GM18511 (cell line): ENCODE data around the gene LRIT3.
"Not testable (repeated sequence)": the region's sequence is repeated elsewhere in the genome, so short reads cannot be mapped to it uniquely, and the experiment has no call there.

Source experiments
- ATAC-seq: cut with Tn5 transposase; IDR thresholded peaks from one replicate; pipeline ENCODE4 v1.9.1; 2021; ENCODE audit warnings: mild to moderate bottlenecking, moderate library complexity; ENCODE audit not compliant: unreplicated experiment

LRIT3 gene

DNA sequence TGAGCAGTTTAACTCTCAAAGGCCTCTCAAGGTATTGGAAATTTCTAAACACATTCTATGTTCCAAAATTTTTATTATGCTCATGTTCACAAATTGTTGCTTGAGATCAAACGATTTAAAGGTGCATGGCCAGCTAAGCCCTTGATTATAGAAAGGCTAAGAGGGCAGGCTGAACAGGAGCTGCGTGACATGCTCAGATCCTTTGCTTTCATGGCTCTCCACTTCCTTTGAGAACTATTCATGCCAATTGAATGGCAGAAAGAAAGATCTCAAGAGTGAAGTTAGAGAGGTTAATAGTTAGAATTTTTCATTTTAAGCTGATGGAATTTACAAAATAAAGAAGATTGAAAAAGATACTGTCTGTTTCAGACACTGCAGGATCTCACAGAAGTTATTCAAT, 594 bp downstream of the LRIT3 start:
- no peak for ATAC-seq

DNA sequence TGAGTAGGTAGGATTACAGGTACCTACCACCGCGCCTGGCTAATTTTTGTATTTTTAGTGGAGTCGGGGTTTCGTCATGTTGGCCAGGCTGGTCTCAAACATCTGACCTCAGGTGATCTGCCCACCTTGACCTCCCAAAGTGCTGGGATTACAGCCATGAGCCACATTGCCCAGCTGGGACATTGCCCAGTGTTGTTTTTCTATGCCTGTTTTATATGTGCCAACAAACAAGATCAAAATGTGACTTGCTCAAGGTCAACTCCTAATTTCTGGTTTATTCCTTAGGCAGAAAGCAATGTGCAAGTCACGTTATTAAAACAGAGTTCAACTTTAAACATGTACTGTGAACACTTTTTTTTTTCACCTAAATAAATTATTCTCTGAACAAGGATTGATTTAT, 2.7 kb downstream of the LRIT3 start:
- ATAC-seq, result no peak

DNA sequence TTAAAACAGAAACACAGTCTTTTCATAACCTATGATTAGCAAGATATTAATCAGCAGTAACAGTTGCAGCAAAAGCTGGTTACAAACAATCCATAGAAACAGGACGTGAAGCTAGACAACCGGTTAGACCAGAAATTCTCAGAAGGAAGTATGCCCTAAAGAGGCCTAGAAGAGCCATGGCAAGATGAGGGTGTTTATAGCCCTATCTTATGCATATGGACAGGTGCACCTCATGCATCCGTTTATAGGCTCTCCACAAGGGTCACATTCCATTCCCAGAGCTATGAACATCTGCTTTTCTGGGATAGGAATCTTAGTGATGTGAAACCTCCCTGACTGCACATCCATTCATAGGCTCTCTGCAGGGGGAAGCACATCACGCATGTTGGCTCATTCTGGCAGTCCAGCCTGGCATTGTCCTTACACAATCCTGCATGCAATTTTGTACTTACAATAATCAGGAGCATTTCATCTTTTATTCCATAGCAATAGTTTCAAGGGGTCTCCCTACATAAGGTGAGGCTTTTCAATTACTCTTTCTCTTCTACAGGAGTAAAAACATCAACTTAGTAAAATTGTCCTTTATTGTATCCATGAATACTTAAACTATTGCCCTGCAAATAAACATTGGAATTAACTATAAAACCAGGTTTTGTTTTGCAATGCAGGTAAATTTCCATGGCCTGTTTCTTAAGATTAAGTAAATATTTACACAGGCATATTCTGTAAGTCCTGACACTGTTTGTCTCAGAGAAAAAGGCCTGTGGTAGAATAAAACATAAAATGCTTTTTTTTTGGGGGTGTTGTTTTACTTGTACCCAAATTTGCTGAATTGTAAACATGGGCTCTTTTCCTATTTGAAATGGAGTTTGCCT, 11.8 kb downstream of the LRIT3 start:
- ATAC-seq, result not testable (repeated sequence)

DNA sequence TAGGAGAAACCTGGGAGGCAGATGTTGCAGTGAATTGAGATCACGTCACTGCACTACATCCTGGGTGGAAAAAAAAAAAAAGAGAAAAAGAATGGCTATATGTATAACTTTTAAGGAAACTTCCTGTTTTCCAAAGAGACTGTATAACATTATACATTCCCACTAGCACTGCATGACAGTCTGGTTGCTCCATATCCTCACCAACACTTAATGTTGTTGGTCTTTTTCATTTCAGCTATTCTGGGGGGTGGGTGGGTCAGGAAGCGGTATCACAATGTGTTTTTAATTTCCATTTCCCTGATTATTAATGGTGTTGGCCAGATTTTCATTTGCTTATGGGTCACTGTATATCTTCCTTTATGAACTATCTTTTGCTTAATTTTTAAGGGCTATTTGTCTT, 13.4 kb downstream of the LRIT3 start:
- ATAC-seq, result no peak

DNA sequence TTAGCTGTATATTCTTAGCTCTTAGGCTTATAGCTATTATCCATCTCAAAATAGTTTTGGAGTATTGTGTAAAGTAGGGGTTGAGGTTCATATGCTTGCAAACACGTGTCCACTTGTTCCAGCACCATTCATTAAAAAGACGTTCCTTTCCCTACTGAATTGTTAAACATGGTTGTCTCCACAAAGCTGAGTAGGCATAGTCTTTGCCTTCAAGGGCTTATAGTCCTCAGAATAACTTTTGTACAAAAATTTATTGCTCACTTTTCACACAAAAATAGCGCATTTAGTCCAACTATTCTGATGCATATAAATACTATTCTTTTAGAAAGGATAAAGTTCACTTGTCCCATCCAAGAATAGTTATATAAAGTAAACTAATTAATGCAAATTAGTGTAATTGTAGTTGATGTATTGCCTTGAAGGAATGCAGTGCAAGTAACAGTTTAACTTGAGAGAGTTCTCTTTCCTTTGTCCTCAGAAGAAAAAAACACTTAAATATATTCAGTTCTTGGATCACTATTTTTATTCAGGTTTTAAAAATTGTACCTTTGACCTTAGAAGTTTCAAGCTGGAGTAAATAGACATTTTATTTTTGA, 14.1 kb downstream of the LRIT3 start:
- no peak for ATAC-seq

DNA sequence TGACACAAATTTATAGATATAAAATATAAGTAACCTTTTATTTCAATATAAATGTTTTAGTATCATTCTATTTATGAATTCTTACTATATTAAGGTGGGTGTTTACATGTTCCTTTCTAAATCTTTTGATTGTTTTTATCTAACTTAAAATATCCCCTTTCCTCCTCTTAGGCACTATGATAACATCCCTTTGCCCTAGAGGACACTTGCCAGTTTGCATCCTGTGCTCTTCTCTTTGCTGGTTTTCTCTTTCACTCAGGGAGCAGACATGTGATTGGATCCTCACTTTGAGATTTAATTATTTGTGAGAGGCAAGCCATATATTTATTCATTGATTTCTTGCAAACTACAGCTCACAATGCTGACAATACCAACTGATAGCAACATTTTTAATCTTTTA, 16.2 kb downstream of the LRIT3 start:
- ATAC-seq, result no peak

DNA sequence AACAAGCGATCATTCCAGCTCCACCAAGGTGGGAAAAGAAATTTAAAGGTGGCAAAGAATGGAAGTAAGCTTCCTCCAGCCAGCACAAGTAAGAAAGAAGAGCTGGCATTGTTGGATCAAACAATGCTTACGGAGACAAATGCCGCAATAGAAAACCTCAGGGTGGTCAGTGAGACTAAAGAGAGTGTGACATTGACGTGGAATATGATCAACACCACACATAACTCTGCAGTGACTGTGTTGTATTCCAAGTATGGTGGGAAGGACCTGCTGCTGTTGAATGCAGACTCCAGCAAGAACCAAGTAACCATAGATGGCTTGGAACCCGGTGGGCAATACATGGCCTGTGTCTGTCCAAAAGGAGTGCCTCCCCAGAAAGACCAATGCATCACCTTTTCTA, 22.2 kb downstream of the LRIT3 start:
- no peak for ATAC-seq

DNA sequence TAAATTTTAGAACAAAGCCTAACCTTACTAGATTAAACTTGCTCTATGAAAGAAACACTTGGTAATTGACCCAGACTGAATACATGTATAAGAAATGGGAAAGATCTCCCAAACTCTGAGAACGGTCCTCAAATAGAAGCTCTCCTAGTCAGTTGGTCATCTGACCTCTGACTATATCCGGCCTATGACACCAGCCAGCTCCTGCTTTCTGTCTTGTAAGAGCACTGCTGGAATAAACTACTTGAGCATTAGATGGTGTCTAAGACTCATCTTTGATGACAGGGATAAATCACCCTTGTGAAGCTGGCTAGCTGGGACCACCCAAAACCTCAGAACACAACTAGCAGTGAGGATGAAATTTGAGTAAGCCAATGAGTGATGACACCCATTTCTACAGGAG, 24.2 kb downstream of the LRIT3 start:
- ATAC-seq, result no peak

DNA sequence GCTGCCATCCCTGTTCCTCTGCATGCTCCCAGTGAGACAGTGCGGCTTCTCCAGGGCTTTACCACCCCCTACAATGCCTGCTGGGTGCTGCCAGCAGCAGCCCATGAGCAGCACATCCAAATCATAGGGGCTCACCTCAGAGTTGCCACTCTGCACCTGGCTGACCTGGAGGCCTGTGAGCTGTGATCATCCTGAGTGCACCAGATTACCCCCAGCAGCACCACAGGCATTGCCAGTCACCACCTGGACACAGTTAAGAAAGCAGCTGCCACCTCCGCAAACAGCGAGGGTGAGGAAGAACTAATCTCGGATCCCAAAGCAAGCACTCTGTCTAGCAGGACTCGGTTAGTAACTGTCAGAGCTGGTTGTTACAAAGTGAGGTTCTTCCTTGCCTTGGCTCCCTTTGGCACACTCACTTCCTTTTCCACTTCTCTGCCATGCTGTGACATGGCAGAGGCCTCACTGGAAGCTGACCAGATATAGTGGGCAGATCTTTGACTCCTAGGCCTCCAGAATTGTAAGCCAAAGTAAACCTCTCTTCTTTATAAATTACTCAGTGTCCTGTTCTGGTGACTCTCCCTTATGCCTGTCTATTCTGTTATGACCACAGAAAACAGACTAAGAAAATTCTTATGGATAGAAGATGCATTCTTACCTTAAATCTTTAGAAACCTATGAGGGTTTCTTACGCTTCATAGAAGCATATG, 25.2 kb downstream of the LRIT3 start:
- ATAC-seq, result no peak

DNA sequence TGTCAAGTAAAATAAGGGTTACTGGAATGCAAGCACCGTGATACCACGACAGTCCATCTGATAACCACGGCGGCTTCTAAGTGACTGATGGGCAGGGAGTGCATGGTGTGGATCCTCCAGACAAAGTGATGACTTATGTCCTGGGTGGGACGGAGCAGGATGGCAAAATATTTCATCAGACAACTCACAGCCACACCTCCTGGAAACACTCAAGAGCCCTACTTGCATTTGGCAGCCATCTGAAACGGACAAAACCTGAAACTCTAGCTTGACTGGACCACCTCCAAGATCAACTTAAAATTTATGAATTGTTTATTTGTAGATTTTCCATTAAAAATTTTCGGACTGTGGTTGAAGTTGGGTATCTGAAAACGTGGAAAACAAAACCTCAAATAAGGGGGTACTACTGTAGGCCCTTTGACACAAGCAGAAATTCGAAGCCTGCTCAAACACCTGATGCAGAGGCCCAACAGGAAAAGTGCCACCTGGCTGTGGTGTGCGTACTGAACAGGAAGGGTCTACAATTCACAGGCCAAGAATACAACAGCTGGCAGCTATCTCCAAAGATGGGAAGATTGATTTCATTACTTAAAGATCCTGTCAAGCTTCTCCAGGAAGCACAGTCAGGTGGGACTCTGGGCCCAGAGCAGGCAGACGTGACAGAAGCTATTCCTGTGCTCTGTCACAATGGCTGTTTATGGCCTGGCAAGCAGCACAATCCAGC, 26.0 kb downstream of the LRIT3 start:
- no peak for ATAC-seq

DNA sequence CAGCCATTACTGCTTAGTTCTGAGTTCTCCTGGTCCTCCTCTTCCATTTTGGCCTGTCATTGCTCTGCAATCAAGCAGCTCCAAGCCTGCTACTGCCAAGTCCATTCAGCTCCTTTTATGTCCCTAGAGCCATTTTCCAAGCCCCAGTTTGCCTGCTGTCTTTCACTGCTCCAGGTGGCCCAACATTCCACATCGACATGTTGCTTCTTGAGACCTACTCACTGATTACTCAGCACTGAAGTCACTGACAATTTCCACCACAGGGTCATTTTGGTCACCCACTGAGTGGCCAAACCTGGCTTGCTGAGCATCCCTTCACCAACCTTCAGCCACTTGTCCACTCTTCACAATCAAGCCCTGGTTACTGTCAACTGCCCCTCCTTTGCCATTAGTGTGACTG, 27.2 kb downstream of the LRIT3 start:
- ATAC-seq, result no peak

DNA sequence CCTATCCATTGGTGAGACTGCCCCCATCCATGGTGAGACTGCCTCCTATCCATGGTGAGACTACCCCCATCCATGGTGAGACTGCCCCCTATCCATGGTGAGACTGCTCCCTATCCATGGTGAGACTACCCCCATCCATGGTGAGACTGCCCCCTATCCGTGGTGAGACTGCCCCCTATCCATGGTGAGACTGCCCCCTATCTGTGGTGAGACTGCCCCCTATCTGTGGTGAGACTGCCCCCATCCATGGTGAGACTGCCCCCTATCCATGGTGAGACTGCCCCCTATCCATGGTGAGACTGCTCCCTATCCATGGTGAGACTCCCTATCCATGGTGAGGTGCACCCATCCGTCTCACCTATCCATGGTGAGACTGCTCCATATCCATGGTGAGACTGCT, 27.6 kb downstream of the LRIT3 start:
- ATAC-seq, result not testable (repeated sequence)

DNA sequence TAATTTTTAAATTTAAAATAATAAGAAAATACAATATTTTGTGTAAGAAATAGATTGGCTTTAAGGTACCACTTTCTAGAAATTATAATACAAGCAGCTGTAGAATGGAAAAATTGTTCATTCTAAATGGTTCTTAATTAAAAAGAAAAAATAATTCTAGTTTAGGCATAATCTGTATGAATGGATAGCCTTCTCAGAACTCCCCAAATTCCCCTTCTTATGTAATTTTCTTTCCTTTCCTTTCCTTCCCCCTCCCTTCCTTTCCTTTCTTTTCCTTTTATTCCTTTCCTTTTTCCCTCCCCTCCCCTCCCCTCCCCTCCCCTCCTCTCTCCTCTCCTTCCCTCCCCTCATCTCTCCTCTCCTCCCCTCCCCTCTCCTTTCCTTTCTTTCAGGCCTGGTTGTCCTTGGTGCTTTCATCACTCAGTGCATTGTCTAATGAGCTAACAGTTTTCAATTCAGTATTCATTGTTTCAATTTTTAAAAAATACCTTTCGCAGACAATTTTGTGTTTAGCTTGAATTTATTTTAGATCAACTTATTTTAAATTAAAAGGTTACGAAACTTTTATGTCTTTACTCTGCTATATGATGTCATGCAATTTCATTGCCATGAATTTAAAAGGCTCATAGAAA, 28.8 kb downstream of the LRIT3 start:
- ATAC-seq, result no peak

DNA sequence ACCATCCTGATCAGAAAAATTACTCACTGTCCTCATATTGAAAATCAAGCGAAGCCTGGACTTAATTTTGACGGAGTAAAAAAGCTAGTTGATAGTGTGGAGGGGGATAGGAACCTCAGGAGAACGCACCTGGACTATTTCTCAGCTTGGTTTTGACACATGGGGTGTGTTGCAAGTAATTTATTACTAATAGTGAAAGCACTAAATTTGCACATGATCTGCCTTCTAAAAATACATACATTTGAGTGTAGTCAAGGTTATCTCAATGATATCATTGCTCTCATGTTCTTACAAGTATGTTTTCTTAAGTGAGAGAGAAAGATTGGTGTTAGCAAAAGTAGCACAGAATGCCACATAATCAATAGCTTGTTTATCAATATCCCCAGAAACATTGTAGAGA, 29.5 kb downstream of the LRIT3 start:
- peak; percentile 93 for ATAC-seq

DNA sequence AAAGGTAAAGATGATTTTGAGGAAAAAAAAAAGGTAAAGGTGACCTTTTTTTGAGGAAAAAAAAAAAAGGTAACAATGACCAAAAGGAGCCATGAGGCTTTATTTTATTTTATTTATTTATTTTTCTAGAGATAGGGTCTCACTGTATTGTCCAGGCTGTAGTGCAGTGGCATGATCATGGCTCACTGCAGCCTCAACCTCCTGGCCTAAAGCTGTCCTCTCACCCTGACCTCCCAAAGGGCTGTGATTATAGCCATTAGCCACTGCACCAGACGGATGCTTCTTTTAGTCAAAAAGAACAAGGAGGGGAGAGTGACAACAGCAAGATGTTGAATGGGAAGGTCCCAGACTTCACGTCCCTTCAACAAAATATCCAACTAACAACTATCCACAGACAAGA, 30.4 kb downstream of the LRIT3 start:
- no peak for ATAC-seq

DNA sequence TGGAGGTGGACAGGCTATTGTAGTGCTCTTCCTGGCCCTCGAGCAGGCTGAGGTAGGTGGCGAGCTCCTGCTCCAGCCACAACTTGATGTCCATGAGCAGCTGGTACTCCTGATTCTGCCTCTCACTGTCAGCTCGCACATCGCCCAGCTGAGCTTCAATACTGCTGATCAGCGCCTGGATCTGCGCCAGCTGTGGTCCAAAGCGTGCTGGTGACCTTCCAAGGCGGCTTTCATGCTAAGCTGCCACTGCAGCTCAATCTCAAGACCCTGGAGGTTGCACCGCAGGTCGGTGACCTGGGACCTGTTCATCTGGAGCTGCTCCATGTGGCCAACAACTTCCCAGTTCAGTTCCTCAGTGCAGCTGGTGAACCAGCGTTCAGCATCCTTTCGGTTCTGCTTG, 31.2 kb downstream of the LRIT3 start:
- no peak for ATAC-seq

DNA sequence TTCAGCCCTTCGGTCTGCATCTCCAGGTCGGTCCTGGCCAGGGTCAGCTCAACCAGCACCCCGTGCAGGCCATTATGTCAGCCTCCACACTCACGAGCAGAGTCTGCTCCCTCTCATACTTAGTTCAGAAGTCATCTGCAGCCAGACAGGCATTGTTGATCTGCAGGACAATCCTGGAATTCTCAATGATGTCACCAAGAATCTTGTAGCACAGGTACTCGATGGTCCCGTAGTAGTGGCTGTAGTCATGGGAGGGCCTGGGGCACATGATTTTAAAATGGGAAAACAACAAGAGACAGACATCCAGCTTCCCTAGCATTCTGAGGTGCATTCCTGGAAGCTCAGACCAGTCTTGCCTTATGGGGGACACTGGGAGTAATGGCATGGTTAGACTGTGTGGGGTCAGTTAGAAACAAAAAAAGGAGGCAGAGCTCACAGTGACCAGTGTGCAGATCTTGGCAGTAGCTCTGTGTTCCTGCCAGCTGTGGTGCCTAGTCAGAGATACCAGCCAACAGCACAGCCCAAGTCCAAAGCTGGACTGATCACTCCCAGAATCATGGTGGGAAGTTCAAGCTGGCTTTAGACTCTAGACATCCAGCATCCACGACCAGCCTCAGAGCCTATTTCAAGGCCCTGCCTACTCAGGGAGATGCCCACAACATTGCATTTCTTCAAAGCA, 31.9 kb downstream of the LRIT3 start:
- ATAC-seq, result no peak

DNA sequence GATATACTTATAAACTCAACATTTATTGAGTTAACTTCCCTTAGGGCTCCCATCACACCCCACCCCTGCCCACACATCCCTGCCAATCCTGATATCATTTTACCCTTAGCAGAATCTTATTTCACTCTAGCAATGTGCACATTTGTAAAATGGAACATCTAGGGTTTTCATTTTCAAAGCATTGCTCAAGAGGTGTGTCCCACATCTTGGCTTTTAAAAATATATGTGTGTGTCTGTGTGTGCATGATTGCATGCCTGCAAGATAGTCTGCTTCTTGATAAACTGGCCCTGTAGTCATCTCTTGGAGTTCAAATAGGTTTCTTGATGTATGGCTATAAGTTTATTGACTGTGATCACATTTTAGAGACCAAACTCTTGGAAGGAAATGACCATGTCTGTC, 38.4 kb downstream of the LRIT3 start:
- no peak for ATAC-seq

DNA sequence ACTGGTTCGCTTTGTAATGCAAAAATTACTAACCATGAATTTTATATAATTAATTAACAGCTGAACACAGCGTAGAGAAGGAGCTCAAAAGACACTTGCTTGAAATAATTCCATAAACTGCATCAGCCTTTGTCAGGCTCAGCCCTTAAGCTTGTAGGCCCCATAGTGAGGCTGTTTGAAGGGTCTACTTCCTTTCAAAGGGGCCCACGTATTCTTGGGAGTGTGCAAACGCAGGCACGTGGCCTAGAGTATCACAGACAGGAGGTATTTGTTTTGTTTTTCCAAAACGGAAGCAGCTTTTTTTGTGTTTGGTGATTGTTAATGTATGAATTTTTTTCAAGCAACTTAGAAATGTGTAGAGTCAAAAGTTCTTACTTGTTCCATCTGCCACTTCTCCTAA, 39.2 kb downstream of the LRIT3 start:
- ATAC-seq, result no peak

DNA sequence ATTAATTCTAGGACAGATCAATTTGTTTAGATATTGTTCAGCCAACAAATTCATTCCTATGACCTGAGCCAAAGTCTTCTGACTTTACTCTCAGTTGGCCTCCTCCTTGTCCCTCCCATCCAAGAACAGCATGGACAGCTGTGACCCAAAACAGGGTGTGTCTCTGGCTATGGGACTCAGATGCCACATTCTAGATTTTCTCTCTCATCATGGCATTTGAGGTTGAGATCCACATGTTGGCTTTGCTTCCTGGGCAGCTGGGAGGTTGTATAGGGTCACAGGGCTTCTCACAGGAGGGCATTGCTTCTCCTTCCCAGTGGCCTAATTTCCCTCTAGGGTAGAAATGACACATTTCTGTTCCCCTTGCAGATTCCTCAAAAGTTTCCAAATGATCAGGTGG, 42.2 kb downstream of the LRIT3 start:
- no peak for ATAC-seq
